Vagina (tissue), 2 donors: ENCODE results near the gene DUSP16. TPM values are rescaled to one million over a fixed set of nuclear protein-coding genes. Genes with fewer than 3 reads are reported as not detected.
A peak's percentile ranks its signal among the peaks of the same experiment; 100 is the strongest.

Source experiments
- DNase-seq, 2 donors: peaks; one replicate each; pipeline ENCODE4 v3.0.0-alpha.2; 2017; ENCODE audit errors: extremely low spot score in 2 of 2
- H3K27ac ChIP-seq: fragments of 200-600 bp; sonication (generic); one replicate; pipeline ENCODE4 v1.5.1; 2019
- H3K27me3 ChIP-seq: fragments of 200-600 bp; sonication (generic); one replicate; pipeline ENCODE4 v1.5.1; 2019
- H3K36me3 ChIP-seq, 2 donors: fragments of 200-600 bp; sonication (generic); one replicate each; pipeline ENCODE4 v1.5.1; 2017 to 2019
- H3K4me1 ChIP-seq: fragments of 200-600 bp; sonication (generic); one replicate; pipeline ENCODE4 v1.5.1; 2019
- H3K4me3 ChIP-seq, 2 donors: fragments of 200-600 bp; sonication (generic); 1 replicate in 1 of 2; 2 replicates in 1 of 2; pipeline ENCODE4 v1.5.1; 2016 to 2019
- H3K9me3 ChIP-seq: fragments of 200-600 bp; sonication (generic); one replicate; pipeline ENCODE4 v1.5.1; 2019
- POLR2A ChIP-seq, 2 donors: fragments of 450-650 bp; IDR thresholded peaks; one replicate each; pipeline ENCODE4 v1.6.1; 2017; ENCODE audit warnings: antibody characterized with exemption in 2 of 2, mild to moderate bottlenecking in 2 of 2, moderate library complexity in 2 of 2
- POLR2AphosphoS5 ChIP-seq, 2 donors: sonication (generic); formaldehyde crosslinking; IDR thresholded peaks; one replicate each; pipeline ENCODE4 v1.9.0; 2017; ENCODE audit warnings: antibody characterized with exemption in 2 of 2, mild to moderate bottlenecking in 2 of 2, low read depth in 1 of 2; ENCODE audit not compliant: insufficient read depth in 1 of 2
- intact Hi-C: fragments of 100-400 bp; cut with DNase I; formaldehyde crosslinking; loops from one replicate; pipeline ENCODE4 v1.15.1; 2023
- total RNA-seq: library from RNA; depleted of rRNA; stranded (reverse); fragments of >200 nt; gene quantifications from one replicate; pipeline ENCODE4 v1.2.3, GENCODE V29; 2016
- TF ChIP-seq, protein P1 (sequence below), 3 experiments: fragments of 450-650 bp in 2 of 3; fragments of 200-600 bp in 1 of 3; sonication (generic) in 1 of 3; IDR thresholded peaks; one replicate each; pipeline ENCODE4 v1.5.1; 2017 to 2019; ENCODE audit warnings: antibody characterized with exemption in 3 of 3, mild to moderate bottlenecking in 2 of 3, moderate library complexity in 2 of 3

Gene DUSP16
- total RNA-seq, 1 donor from 2014 or later: 30.9 TPM

GRCh38 chr12:12470751-12471306 is 91.8 kb downstream of the DUSP16 start:
- H3K36me3 ChIP-seq: peaks cover 0 to 7% of the 10 kb centered on the region in 2 donors

DNA sequence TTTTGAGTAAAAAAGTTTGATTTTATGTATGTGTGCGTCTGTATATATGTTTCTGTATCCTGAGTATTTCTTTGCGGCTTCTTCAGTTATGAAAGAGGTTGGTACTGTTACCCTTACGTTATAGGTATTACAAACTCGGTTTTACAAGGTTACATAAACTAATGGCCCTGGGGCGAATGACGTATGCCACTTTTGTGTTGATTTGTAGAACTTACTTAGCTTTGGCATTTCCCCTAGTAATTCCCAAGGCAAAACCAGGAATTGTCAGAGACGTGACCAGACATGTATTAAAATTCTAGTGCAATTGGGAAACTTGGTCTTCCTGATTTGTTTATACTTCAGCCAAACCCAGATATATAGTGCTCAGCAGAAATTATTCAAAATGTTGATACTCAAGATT is 93.3 kb downstream of the DUSP16 start:
- H3K4me3 ChIP-seq: no peak overlapping the region
- H3K27ac ChIP-seq: no peak overlapping the region
- no peaks in the 10 kb centered on the region for H3K4me1 ChIP-seq
- no peak for TF ChIP-seq POLR2A (IDR thresholded peaks at IDR 0.05)
- TF ChIP-seq, protein P1, sequence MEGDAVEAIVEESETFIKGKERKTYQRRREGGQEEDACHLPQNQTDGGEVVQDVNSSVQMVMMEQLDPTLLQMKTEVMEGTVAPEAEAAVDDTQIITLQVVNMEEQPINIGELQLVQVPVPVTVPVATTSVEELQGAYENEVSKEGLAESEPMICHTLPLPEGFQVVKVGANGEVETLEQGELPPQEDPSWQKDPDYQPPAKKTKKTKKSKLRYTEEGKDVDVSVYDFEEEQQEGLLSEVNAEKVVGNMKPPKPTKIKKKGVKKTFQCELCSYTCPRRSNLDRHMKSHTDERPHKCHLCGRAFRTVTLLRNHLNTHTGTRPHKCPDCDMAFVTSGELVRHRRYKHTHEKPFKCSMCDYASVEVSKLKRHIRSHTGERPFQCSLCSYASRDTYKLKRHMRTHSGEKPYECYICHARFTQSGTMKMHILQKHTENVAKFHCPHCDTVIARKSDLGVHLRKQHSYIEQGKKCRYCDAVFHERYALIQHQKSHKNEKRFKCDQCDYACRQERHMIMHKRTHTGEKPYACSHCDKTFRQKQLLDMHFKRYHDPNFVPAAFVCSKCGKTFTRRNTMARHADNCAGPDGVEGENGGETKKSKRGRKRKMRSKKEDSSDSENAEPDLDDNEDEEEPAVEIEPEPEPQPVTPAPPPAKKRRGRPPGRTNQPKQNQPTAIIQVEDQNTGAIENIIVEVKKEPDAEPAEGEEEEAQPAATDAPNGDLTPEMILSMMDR (IDR thresholded peaks at IDR 0.05): no peak
- TF ChIP-seq POLR2AphosphoS5 (IDR thresholded peaks at IDR 0.05; ENCODE audit: insufficient read depth in 1 of 2, low read depth in 1 of 2): peak in 1 of 2 donors; percentile 83
- H3K36me3 ChIP-seq: peaks cover 0 to 10% of the 10 kb centered on the region in 2 donors
- intact Hi-C loops: no loop called here
- no peak for DNase-seq
- no peaks in the 10 kb centered on the region for H3K27me3 ChIP-seq
- no peaks in the 10 kb centered on the region for H3K9me3 ChIP-seq

More at GRCh38 chr12:12470751-12471306, 91.8 kb downstream of the DUSP16 start:
- H3K27me3 ChIP-seq: no peaks in the 10 kb centered on the region
- H3K4me3 ChIP-seq: no peak overlapping the region
- H3K27ac ChIP-seq: no peak overlapping the region
- H3K9me3 ChIP-seq: no peaks in the 10 kb centered on the region
- no peak for TF ChIP-seq POLR2AphosphoS5 (IDR thresholded peaks at IDR 0.05; ENCODE audit: insufficient read depth in 1 of 2, low read depth in 1 of 2)
- DNase-seq: peak in 1 of 2 donors; percentile 22
- H3K4me1 ChIP-seq: no peaks in the 10 kb centered on the region
- intact Hi-C loops: no loop called here

DNA sequence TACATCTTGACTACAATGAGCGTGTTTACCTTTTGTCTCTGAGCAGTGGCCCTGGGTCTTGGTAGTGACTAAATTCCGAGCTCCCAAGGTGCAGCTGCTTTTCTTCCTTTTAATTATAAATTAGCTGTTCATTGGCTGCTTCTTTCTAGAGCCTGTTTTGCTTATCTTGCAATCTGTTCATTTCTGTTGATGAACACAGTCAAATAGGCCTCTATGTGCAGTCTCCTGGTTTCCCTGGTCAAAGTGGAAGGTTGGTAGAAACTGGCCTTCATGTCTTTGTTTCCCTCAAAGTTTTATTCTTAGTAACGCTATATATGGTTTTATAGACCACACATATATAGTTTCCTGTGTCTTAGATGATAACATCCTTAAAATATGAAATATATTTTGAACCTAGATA is 94.1 kb downstream of the DUSP16 start:
- H3K4me3 ChIP-seq: no peak overlapping the region
- peaks cover 0 to 10% of the 10 kb centered on the region in 2 donors for H3K36me3 ChIP-seq
- no peak for TF ChIP-seq POLR2AphosphoS5 (IDR thresholded peaks at IDR 0.05; ENCODE audit: insufficient read depth in 1 of 2, low read depth in 1 of 2)
- TF ChIP-seq POLR2A (IDR thresholded peaks at IDR 0.05): no peak
- TF ChIP-seq, protein P1 (IDR thresholded peaks at IDR 0.05): no peak
- intact Hi-C loops: no loop called here
- no peaks in the 10 kb centered on the region for H3K27me3 ChIP-seq
- no peaks in the 10 kb centered on the region for H3K9me3 ChIP-seq
- no peak for DNase-seq
- no peaks in the 10 kb centered on the region for H3K4me1 ChIP-seq
- H3K27ac ChIP-seq: no peak overlapping the region

DNA sequence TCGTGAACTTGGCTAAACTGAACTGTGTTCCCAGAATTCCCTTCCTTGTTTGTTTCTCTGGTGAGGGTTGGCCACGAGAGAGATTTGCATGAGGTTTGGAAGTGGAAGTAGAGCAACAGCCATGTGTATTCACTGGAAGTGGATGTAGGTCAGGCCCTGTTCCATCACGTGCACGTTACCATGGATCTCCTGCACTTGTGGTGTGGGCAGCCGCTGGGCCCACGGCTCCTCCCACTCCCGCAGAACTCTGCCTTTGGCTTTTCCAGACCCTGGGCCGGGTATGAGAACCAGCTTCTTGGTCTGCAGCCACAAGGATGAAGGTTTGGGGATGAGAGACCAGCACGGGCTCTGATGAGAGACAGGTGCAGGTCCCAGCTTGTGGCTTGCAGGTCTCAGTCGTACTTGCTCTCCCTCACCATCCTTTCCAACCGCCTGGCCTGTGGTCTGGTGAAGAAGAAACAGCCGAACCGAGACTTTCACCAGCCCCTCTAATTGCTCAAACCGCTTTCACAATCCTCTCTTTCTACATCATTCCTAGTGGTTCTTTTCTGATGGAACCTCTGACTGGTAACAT is 94.9 kb downstream of the DUSP16 start:
- TF ChIP-seq, protein P1 (IDR thresholded peaks at IDR 0.05): no peak
- no peak for TF ChIP-seq POLR2AphosphoS5 (IDR thresholded peaks at IDR 0.05; ENCODE audit: insufficient read depth in 1 of 2, low read depth in 1 of 2)
- no peak for TF ChIP-seq POLR2A (IDR thresholded peaks at IDR 0.05)
- DNase-seq: no peak
- H3K9me3 ChIP-seq: no peaks in the 10 kb centered on the region
- intact Hi-C loops: no loop called here
- H3K4me3 ChIP-seq: no peak overlapping the region
- H3K27me3 ChIP-seq: no peaks in the 10 kb centered on the region
- H3K4me1 ChIP-seq: no peaks in the 10 kb centered on the region
- no peak overlapping the region for H3K27ac ChIP-seq
- peaks cover 0 to 10% of the 10 kb centered on the region in 2 donors for H3K36me3 ChIP-seq

- Histone ChIP-seq H3K27ac (no peak overlapping the region), H3K4me3 (no peak overlapping the region), H3K9me3 (no peaks in the 10 kb centered on the region), H3K36me3 (peaks cover 0 to 10% of the 10 kb centered on the region in 2 donors), H3K4me1 (no peaks in the 10 kb centered on the region), H3K27me3 (no peaks in the 10 kb centered on the region)
- DNase-seq: no peak
- TF ChIP-seq POLR2AphosphoS5 (IDR thresholded peaks at IDR 0.05; ENCODE audit: insufficient read depth in 1 of 2, low read depth in 1 of 2) (no peak), POLR2A (IDR thresholded peaks at IDR 0.05) (no peak)
- TF ChIP-seq, protein P1 (IDR thresholded peaks at IDR 0.05): no peak
- intact Hi-C loops: no loop called here
These were observed 95.4 kb downstream of the DUSP16 start for GRCh38 chr12:12467264-12467663.
